GM21447 (cell line): ENCODE data around the gene SPOCK1.

Source experiments
- ATAC-seq: cut with Tn5 transposase; IDR thresholded peaks from one replicate; pipeline ENCODE4 v1.9.1; 2021; ENCODE audit not compliant: unreplicated experiment

SPOCK1 gene

DNA sequence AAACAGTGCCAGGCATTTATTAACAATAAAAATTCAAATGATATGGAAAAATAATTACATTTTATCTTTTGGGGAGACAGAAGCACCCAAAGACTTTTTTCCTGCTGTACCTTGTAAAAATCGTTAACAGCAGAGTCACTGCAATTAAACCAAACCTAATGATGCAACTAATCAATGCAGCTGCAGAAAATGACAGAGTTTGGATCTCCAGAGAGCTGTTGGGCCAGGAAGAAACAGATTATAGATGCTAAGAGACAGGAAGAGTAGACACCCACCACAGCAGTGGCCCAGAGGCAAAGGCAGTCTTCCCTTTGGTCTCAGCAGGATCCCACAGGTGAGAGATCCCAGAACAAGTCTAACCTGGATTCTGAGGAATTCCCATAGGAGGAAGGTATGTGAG lies 53.0 kb downstream of the SPOCK1 start:
- no peak for ATAC-seq

- no peak for ATAC-seq
These were observed 56.5 kb downstream of the SPOCK1 start for GRCh38 chr5:137442660-137443059.

DNA sequence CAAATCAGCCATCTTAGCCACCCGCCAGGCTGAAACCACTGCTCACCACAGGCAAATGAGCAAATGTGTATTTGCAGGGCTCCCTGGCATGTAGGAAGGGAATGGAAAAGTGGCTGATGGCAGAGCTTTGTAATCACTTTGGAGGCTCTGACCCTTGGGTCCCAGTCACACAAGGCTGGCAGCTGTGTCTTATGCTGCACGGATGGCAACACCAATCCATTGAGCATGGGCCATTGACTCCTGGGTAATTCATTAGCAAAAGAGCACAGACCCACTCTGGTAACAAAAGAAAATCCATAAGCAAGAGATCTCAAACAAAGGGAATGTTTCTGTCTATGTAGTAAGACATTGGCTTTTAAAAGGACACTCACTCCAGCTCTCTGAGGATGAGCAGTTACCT lies 57.6 kb downstream of the SPOCK1 start:
- ATAC-seq: no peak

GRCh38 chr5:137440795-137441194 lies 58.3 kb downstream of the SPOCK1 start:
- no peak for ATAC-seq

DNA sequence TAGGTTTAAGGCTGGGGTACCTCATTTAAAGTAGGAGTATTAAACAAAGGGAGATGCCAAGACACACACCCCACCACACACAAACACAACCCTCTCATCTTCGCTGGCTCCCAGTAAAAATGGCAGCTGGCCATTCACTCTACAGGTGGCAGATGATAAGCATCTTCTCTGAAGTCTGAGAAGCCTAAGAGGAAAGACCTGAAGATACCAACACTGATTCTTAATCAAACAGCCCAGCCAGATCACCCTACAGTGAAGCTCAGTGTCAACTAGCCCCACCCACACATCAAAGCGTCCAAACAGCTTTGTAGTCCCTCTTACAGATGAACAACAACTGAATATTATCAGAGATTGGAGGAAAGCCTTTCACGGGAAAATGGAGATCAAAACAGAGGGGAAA lies 59.5 kb downstream of the SPOCK1 start:
- no peak for ATAC-seq

DNA sequence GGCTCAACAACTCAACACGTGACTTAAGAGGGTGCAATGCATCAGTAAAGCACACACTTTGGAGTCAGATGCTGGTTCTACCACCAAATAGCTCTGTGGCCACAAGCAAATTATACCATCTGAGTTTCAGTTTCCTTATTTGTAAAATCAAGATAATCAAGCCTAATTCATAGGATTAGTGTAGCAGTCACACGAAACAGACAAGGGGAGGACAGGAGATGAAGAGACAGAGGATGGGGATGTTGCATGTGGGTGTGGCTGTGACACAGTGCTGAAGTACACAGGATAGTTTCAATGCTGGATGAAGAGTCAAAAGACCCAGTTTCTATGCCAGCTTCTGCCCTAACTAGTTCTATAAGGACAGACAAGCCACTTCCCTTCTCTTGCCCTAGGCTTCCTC lies 60.2 kb downstream of the SPOCK1 start:
- ATAC-seq: no peak

- ATAC-seq: no peak
These were observed 61.4 kb downstream of the SPOCK1 start for GRCh38 chr5:137437774-137438173.

GRCh38 chr5:137433539-137433938 lies 65.6 kb downstream of the SPOCK1 start:
- no peak for ATAC-seq

GRCh38 chr5:137432376-137432775 lies 66.8 kb downstream of the SPOCK1 start:
- ATAC-seq: no peak

DNA sequence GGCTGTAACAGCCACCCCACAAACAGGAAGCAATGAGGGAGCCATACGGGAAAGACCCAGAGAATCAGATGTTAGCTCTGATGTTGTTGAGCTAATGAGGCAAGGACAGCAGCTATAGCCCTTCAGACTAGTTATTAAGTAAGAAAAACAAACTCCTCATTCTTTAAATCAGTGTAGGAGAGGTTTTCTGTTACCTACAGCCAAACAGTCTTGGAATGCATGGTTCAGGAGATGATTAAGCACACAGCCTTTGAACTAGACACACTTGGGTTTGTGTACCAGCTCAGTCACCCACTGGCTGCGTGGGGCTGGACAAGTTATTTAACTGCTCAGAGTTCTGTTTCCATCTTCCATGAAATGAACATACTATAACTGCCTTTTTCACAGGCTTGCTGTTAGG lies 68.1 kb downstream of the SPOCK1 start:
- ATAC-seq: no peak

GRCh38 chr5:137415231-137415681 lies 83.9 kb downstream of the SPOCK1 start:
- no peak for ATAC-seq

- ATAC-seq: no peak
These were observed 84.9 kb downstream of the SPOCK1 start for GRCh38 chr5:137414112-137414755.

GRCh38 chr5:137412136-137412535 lies 87.0 kb downstream of the SPOCK1 start:
- ATAC-seq: no peak

GRCh38 chr5:137410234-137411010 lies 88.7 kb downstream of the SPOCK1 start:
- no peak for ATAC-seq

DNA sequence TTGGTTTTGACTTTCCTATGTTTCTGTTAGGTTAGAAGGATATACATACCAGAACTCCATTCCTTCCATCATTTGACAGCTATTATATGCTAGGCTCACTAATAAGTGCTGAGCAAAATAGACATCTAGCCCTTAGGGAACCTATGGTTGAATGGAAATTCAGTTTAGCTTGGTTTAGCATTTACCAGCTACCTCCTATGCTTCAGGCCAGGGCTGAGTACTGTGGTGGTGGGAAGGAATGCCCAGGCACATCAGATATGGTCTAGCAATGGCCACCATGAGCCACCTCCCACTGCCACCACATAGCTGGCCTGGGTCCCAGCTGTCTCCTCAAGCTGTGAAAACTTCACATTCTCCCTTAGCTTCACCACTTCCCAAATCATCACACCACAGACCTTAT lies 89.4 kb downstream of the SPOCK1 start:
- no peak for ATAC-seq

DNA sequence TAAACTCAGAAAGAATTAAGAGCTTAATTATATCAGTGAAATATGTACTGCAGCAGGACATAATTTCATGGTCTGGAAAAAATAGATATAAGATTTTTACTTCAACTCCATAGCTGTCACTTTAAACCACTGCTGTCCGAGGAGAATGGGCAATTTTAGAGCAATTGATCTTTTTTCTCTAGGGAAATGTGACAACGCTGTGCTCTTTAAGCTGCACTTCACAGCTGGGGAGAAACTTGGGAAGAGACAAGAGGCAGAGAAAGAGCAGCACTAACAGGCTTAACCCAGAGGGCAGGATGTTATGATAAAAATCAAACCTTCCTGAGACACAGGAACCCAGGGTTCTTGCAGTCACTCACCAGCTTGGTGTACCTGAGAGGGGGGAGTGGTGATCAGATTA lies 92.0 kb downstream of the SPOCK1 start:
- no peak for ATAC-seq

GRCh38 chr5:137405393-137405792 lies 93.7 kb downstream of the SPOCK1 start:
- no peak for ATAC-seq

DNA sequence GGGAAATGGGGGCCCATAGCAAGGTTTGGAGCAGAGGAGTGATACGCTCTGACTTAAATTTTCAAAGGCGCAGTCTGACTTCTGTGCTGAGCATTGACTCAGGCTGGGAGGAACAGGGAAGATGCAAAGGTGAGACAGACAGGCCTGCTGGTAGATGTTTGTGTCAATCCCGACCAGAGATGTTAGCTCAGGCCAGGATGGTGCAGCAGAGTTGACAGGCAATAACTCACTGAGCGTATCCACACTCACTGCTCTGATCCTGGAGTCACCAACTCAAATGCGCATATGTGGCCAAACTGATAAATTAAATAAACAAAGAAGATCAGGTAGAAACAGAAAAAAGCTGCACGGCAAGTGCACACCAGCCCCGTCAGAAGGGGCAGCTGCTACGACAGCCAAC lies 95.3 kb downstream of the SPOCK1 start:
- ATAC-seq: no peak

DNA sequence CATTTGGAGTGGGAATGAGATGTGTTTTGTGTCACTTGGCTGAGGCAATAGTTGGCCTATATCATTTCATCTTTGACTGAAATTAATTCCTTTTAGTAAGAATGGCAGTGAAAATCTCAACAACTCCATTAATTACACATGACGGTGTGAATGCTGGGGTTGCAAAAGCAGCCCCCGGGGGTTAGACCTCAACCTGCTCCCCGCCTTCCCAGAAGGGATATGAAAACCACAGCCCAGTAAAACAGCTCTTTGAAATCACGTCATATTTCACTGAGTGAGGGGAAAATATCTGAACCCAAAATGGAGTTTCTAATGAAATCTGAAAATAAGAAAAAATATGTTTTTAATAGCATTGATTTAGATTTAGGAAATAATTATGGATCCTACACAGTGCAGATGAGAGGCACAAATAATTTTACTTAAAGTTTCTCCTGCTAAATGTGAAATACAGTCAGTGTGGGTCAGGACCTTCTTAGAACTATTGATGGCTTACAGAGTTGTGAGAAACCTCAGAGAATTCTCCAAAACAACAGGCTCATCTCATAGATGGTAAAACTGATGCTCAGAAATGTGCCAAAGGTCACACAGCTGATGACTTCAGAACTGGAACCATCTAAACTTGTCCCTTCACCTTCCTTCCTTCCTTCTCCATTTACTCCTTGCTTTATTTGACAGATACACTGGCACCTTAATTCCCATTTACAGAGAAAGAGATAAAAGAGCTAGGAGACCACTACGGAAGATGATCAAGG lies 96.5 kb downstream of the SPOCK1 start:
- no peak for ATAC-seq

DNA sequence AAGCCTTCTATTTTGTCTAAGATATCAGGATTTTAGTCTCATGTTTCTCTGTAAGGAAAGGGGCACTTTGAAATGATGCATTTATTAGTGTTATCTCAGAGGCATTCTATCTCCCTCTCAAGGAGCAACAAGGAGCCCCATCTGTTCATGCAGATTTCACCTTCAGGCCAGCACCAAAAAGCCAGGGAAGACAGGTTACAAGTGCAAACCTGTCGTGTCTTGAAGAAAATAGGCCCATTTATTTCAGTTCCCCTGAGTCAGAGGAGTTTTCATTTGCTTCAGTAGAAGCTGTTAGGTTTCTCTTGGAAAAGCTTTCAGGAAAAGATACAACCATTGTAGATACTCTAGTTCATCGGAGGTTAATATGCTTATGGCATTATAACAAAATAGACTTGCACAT lies 97.2 kb downstream of the SPOCK1 start:
- no peak for ATAC-seq

GRCh38 chr5:137400571-137400970 lies 98.6 kb downstream of the SPOCK1 start:
- ATAC-seq: no peak

DNA sequence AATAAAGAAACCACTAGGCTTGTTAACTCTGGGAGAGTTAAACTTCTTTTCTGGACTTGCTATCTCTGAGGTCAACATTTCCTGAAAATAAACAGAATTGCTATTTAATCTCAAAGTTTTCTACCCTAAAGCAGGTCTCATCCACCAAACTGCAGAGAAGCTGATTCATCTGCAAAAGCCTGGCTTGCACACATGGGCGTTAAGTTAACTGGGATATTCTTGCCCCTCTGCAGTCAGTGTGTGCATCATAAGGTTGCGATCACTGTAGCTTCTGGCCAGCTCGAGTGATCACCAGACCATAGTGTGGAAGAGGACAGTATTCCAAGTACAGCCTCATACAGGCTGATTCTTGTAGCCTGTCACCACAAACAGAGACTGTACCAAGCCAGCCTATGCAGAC lies 99.2 kb downstream of the SPOCK1 start:
- no peak for ATAC-seq
